HPDE6-E6E7 (cell line): Measurements from ENCODE around the gene VTI1A.
"Not testable (repeated sequence)": the region's sequence is repeated elsewhere in the genome, so short reads cannot be mapped to it uniquely, and the experiment has no call there.

ENCODE experiments used
- DNase-seq: peaks from one replicate; pipeline ENCODE4 v3.0.0; 2011; ENCODE audit warnings: missing footprints; ENCODE audit errors: extremely low spot score

VTI1A gene

GRCh38 chr10:112858986-112859651 lies 412.1 kb downstream of the VTI1A start:
- DNase-seq: no peak

- no peak for DNase-seq
Observed at GRCh38 chr10:112859793-112860192, 412.8 kb downstream of the VTI1A start.

- not testable (repeated sequence) for DNase-seq
Observed at GRCh38 chr10:112863461-112863860, 416.4 kb downstream of the VTI1A start.
